Pons (tissue), 1 donor: ENCODE results near the gene CFL2.

Source experiments
- DNase-seq: peaks from one replicate; pipeline ENCODE4 v3.0.0-alpha.2; 2016; ENCODE audit warnings: low spot score

The CFL2 gene

DNA sequence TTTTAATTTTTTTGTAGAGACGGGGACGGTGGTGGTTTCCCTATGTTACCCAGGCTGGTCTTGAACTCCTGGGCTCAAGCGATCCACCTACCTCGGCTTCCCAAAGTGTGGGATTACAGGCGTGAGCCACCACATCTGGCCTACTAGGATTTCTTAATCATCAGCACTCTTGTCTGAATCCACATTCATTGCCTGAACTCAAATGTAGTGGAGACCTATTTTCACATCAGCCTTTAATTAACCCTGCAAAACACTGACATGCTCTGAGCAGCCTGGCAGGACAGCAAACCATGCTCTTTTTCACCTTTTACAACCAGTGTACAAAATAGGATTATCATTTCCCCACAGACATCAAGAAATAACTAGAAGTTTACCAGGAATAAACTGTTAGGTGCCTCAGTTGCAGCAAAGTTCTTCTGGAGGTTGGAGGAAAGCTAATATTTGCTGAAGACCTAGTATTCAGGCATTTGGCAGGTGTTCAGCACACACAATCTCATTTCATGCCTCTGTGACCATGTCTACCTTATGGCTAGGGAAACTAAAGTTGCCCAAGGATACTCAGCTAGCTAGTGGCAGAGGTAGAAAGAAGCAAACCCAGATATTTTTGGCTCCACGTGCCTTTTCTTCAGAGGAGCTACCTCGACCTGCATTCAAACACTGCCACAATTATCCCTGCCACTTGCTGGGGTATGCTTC, 37.7 kb downstream of the CFL2 start:
- no peak for DNase-seq

DNA sequence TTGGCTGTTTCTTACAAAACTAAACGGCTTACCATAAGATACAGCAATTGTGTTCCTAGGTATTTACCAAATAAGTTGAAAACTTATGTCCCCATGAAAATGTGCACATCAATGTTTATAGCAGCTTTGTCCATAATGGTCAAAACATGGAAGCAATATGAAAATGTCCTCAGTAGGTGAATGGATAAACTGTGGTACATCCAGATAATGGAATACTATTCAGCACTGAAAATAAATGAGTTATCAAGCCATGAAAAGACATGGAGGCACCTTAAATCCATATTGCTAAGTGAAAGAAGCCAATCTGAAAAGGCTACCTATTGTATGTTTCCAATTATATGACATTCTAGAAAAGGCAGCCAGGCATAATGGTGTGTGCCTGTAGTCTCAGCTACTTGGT, 40.7 kb downstream of the CFL2 start:
- no peak for DNase-seq

DNA sequence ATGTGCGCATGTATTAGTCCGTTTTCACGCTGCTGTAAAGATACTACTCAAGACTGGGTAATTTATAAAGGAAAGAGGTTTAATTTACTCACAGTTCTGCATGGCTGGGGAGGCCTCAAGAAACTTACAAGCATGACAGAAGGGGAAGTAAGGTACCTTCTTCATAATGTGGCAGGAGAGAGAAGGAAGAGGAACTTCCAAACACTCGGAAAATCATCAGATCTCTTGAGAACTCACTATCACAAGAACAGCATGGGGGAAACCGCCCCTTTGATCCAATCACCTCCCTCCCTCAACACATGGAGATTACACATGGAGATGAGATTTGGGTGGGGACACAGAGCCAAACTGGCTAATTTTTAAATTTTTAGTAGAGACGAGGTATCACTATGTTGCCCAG, 42.7 kb downstream of the CFL2 start:
- no peak for DNase-seq

DNA sequence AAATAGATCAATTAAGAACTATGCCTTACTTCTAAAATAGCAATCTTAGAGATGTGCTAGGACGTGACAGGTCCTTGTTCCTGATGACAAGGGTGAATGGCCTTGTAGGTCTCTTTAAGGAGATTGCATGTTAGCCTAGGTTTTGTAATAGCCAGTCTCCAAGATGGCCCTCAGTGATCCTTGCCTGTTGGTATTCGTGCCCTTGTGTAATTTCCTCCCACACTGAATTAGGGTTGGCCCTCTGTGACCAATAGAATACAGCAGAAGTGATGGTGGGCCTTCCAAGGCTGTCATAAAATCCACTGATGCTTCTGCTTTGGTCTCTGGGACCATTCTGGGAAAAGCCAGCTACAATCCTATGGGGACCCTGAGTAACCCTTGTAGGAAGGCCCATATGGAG, 46.3 kb downstream of the CFL2 start:
- DNase-seq, result no peak

DNA sequence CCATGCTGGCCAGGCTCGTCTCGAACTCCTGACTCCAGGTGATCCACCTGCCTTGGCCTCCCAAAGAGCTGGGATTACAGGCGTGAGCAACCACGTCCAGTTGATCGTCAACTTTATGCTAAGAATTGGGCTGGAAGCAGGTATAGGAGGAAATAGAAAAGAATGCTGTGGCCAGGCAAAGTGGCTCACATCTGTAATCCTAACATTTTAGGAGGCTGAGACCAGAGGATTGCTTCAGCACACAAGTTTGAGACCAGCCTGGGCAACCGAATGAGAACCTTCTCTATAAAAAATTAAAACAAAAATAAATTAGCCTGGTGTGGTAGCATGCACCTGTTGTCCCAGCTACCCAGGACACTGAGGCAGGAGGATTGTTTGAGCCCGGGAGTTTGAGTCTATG, 47.4 kb downstream of the CFL2 start:
- DNase-seq, result no peak

DNA sequence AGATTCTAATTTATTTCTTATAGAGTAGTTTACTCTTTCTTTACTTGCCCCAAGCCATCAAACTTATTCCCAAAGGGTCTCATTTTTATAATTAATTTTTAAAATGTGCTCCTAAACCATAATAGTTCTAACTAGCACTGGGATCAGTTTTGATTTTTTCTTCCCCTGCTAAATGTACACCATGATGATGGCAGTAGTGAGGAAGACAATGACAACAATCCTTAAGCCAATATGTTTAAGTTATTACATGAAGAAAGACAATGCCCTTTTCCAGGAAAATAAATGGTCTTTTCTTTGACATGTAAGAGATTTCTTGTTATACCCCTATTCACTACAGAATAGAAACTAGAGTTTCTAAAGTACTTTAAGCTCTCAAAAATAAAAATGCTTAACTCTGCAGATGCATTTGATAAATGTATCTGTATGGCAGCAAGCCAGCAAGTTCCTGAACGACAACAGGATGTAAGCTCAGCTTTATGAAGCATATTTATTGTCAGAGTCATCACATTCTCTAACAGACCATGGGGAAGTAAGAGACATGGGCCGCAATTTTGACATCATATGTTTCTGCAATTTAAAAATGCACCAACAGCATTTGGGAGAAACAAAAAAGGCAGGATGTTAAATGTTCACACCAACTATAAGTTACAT, 48.5 kb downstream of the CFL2 start:
- DNase-seq, result no peak

DNA sequence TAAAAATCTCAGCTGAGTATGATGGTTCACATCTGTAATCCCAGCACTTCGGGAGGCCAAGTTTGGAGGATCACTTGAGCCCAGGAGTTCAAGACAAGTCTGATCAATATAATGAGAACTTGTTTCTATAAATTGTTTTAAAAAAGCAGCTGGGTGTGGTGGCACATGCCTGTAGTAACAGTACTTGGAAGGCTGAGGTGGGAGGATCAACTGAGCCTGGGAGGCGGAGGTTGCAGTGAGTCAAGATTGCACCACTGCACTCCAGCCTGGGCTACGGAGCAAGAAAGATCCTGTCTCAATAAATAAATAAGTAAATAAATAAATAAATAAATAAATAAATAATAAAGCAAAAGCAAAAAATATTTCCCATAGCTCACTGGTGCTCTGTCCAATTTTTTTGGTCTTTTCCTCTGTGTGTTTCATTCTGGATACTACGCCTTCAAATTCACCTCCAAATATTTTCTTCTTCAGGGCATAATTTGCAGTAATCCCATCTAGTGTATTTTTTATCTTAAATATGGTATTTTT, 51.8 kb downstream of the CFL2 start:
- no peak for DNase-seq

DNA sequence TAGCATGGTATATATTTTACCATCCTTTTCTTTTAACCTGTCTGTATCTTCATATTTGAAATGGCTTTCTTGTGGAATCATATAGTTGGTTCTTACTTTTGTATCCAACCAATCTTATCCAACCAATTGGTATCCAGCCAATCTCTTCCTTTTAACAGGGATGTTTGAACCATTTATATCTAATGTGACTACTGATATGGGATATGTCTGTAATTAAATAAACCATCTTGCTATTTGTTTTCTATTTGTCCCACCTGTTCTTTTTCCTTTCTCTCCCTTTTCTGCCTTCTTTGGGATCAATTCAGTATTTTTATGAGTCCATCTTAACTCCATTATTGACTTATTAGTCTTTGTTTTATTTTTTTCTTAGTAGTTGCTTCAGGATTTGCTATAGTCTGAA, 53.6 kb downstream of the CFL2 start:
- DNase-seq, result no peak
